ENCODE measurements around the gene PHF12. TPM values are rescaled to one million over a fixed set of nuclear protein-coding genes. Genes with fewer than 3 reads are reported as not detected.
"Not testable (repeated sequence)": the region's sequence is repeated elsewhere in the genome, so short reads cannot be mapped to it uniquely, and the experiment has no call there.

Gene PHF12
- total RNA-seq, 1 donor from 2014 or later: 50.3 TPM

DNA sequence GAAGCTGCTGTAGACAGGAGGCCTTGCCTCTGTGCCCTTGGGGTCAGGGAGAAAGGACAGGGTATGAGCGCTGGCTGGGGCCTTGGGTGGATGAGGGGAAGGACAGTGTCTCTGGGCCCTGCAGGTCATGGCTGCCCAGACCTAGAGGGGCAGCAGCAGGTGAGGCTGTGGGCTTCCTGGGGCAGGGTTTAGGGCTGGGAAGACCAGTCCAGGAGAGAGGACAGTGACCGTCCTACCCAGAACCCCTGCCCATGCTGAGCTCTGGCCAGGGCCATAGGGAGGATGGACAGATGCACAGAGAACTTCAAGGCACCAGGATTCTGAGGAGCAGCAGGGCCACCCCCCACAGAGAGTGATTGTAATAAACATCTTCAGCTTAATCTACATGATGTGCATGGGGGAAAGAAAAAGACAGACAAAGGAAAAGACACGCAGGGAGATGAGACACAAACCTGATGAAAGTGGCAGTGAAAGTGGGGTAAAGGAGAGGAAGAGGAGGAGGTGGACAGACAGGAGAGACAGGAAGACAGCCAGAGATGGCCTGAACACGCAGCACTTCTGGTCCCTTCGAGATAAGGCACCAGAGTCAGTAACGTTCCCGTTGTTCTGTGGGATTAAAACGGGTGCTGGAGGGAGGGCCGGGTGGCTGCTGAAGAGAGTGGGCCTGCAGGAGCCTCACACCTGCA, 71.3 kb downstream of the PHF12 start:
- no peak for DNase-seq (ENCODE audit: extremely low spot score, unreplicated experiment)
- no peaks in the 10 kb centered on the region for H3K27me3 Mint-ChIP-seq (ENCODE audit: unreplicated experiment)

DNA sequence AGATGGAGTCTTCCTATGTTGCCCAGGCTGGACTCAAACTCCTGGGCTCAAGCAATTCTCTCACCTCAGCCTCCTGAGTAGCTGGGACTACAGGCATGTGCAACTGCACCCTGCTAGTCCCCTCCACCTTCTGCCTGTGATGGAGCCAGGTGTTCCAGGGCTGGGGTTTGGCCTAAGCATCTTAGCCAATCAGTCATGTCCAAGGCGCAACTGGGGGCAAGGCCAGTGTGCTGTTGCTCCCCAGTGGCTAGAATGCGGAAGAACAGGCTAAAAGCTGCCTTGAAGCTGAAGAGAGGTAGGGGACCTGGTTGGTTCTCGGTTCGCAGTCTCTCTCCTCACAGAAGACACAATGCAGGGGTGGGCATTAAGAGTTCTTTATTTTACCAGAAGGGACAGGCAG, 72.3 kb downstream of the PHF12 start:
- H3K36me3 Mint-ChIP-seq (ENCODE audit: unreplicated experiment): peaks cover 32% of the 10 kb centered on the region
- H3K9me3 Mint-ChIP-seq (ENCODE audit: unreplicated experiment): no peaks in the 10 kb centered on the region
- no peaks in the 10 kb centered on the region for H3K27me3 Mint-ChIP-seq (ENCODE audit: unreplicated experiment)
- DNase-seq (ENCODE audit: extremely low spot score, unreplicated experiment): no peak
- no peak overlapping the region for H3K4me3 Mint-ChIP-seq (ENCODE audit: unreplicated experiment)
- H3K4me1 Mint-ChIP-seq (ENCODE audit: unreplicated experiment): no peaks in the 10 kb centered on the region
- TF ChIP-seq, protein P1, sequence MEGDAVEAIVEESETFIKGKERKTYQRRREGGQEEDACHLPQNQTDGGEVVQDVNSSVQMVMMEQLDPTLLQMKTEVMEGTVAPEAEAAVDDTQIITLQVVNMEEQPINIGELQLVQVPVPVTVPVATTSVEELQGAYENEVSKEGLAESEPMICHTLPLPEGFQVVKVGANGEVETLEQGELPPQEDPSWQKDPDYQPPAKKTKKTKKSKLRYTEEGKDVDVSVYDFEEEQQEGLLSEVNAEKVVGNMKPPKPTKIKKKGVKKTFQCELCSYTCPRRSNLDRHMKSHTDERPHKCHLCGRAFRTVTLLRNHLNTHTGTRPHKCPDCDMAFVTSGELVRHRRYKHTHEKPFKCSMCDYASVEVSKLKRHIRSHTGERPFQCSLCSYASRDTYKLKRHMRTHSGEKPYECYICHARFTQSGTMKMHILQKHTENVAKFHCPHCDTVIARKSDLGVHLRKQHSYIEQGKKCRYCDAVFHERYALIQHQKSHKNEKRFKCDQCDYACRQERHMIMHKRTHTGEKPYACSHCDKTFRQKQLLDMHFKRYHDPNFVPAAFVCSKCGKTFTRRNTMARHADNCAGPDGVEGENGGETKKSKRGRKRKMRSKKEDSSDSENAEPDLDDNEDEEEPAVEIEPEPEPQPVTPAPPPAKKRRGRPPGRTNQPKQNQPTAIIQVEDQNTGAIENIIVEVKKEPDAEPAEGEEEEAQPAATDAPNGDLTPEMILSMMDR (IDR thresholded peaks at IDR 0.05): peak; percentile 44
- no peak overlapping the region for H3K27ac Mint-ChIP-seq (ENCODE audit: unreplicated experiment)

More for the DNA sequence above, 71.3 kb downstream of the PHF12 start:
- Mint-ChIP-seq H3K36me3 (ENCODE audit: unreplicated experiment) (peaks cover 35% of the 10 kb centered on the region), H3K4me3 (ENCODE audit: unreplicated experiment) (no peak overlapping the region), H3K4me1 (ENCODE audit: unreplicated experiment) (no peaks in the 10 kb centered on the region), H3K27ac (ENCODE audit: unreplicated experiment) (no peak overlapping the region), H3K9me3 (ENCODE audit: unreplicated experiment) (no peaks in the 10 kb centered on the region)
- TF ChIP-seq, protein P1 (IDR thresholded peaks at IDR 0.05): no peak

DNA sequence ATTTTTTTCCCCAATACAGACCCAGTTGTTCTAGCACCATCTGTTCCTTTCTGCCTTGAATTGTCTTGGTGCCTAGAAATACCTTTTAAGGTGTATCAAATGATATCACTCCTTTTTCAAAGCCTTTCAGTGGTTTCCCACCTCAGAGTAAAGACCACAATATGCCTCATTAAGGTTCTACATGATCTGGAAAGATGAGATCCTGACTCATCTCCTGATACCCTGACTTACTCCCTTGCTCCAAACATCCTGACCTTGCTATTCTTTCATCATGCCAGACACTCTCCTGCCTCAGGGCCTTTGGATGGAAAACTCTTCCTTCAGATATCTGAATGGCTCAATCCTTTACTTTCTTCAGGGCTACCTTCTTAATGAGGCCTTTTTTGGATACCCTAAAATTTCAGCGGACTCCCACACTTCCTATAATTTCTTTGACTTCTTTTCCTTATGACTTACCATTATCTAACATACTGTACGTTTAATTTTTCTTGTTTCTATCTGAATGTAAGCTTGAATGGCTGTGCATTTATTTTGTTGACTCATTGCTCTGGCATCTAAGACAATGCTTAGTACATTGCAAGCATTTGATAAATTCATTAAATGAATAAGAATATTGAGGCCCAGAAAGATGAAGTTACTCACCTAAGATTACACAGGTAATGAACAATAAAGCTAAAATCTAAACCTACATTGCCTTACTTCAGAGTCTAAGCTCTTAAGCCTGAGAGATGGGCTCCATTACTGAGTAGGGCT, 73.0 kb downstream of the PHF12 start:
- DNase-seq (ENCODE audit: extremely low spot score, unreplicated experiment): no peak
- H3K36me3 Mint-ChIP-seq (ENCODE audit: unreplicated experiment): peaks cover 31% of the 10 kb centered on the region
- TF ChIP-seq, protein P1 (IDR thresholded peaks at IDR 0.05): no peak

DNA sequence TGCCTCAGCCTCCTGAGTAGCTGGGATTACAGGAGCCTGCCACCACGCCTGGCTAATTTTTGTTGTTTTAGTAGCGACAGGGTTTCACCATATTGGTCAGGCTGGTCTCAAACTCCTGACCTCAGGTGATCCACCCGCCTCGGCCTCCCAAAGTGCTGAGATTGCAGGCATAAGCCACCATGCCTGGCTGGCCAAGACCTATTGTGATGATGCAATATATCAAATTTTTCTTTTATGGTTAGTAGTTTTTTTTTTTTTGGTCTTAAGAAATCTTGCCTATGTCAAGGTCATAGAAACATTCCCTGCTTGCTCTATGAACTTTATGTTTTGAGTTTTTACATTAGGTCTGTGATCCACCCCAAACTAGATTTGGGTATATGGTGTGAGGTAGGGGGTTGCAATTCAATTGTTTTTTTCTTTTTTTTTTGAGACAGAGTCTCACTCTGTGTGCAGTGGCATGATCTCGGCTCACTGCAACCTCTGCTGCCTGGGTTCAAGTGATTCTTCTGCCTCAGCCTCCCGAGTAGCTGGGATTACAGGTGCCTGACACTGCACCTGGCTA, 74.1 kb downstream of the PHF12 start:
- peaks cover 22% of the 10 kb centered on the region for H3K36me3 Mint-ChIP-seq (ENCODE audit: unreplicated experiment)

More for the DNA sequence above, 73.0 kb downstream of the PHF12 start:
- H3K4me1 Mint-ChIP-seq (ENCODE audit: unreplicated experiment): no peaks in the 10 kb centered on the region
- H3K27me3 Mint-ChIP-seq (ENCODE audit: unreplicated experiment): no peaks in the 10 kb centered on the region
- H3K4me3 Mint-ChIP-seq (ENCODE audit: unreplicated experiment): no peak overlapping the region
- H3K9me3 Mint-ChIP-seq (ENCODE audit: unreplicated experiment): no peaks in the 10 kb centered on the region
- no peak overlapping the region for H3K27ac Mint-ChIP-seq (ENCODE audit: unreplicated experiment)

DNA sequence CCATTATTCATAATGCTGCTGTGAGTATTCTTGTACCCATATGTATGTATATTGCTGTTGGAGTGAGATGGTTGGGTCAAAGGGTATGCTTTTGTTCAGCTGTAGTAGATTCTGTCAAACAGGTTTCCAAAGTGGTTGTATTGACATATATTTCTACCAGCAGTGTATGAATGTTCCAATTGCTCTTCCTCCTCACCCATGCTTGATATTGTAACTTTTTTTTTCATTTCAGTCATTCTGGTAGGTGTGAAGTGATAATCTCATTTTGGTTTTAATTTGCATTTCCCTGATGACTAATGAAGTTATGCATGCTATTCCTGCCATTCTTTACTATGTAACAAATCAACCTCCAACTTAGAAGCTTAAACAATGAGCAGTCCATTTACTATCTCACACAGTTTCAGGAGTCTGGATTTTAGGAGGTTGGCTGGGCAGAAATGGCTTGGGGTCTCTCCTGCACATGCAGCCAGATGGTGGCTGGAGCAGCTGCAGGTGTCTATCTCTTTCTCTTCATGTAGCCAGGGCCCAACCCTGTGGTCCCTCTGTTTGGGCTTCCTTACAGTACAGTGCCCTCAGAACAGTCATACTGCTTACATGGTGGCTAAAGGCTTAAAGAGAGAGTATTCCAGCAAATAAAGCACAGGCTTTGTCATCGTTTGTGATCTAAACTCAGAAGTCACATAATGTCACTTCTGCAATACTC, 75.3 kb downstream of the PHF12 start:
- no peak for DNase-seq (ENCODE audit: extremely low spot score, unreplicated experiment)
- no peak overlapping the region for H3K27ac Mint-ChIP-seq (ENCODE audit: unreplicated experiment)
- no peaks in the 10 kb centered on the region for H3K4me1 Mint-ChIP-seq (ENCODE audit: unreplicated experiment)
- H3K27me3 Mint-ChIP-seq (ENCODE audit: unreplicated experiment): no peaks in the 10 kb centered on the region
- TF ChIP-seq, protein P1 (IDR thresholded peaks at IDR 0.05): no peak
- no peak overlapping the region for H3K4me3 Mint-ChIP-seq (ENCODE audit: unreplicated experiment)
- peaks cover 16% of the 10 kb centered on the region for H3K36me3 Mint-ChIP-seq (ENCODE audit: unreplicated experiment)
- no peaks in the 10 kb centered on the region for H3K9me3 Mint-ChIP-seq (ENCODE audit: unreplicated experiment)

More for the DNA sequence above, 74.1 kb downstream of the PHF12 start:
- H3K9me3 Mint-ChIP-seq (ENCODE audit: unreplicated experiment); H3K4me1 Mint-ChIP-seq (ENCODE audit: unreplicated experiment); H3K27me3 Mint-ChIP-seq (ENCODE audit: unreplicated experiment); DNase-seq (ENCODE audit: extremely low spot score, unreplicated experiment); H3K27ac Mint-ChIP-seq (ENCODE audit: unreplicated experiment); H3K4me3 Mint-ChIP-seq (ENCODE audit: unreplicated experiment): not testable (repeated sequence)

All from osteocyte (in vitro differentiated cells).